ENCODE measurements around the gene NPR3. TPM values are rescaled to one million over a fixed set of nuclear protein-coding genes. Genes with fewer than 3 reads are reported as not detected.

Gene NPR3
- total and polyA plus RNA-seq, 8 donors, result 16.5 to 48.2 (median 37.0) TPM

GRCh38 chr5:32773944-32774343, 62.8 kb downstream of the NPR3 start:
- no peak for TF ChIP-seq CTCF (IDR thresholded peaks at IDR 0.05)
- H3K4me1 ChIP-seq, result no peaks in the 10 kb centered on the region
- H3K36me3 ChIP-seq, result no peaks in the 10 kb centered on the region
- no peaks in the 10 kb centered on the region for H3K27me3 ChIP-seq
- no peak for ATAC-seq
- H3K27ac ChIP-seq, result no peak overlapping the region
- no peaks in the 10 kb centered on the region for H3K9me3 ChIP-seq
- intact Hi-C loops (cut with DNase I), result no loop called here
- no peak overlapping the region for H3K4me3 ChIP-seq
- DNase-seq, result no peak

- Histone ChIP-seq H3K27me3 (no peaks in the 10 kb centered on the region), H3K27ac (no peak overlapping the region), H3K36me3 (no peaks in the 10 kb centered on the region), H3K4me3 (no peak overlapping the region), H3K9me3 (no peaks in the 10 kb centered on the region), H3K4me1 (no peaks in the 10 kb centered on the region)
- DNase-seq (no peak), ATAC-seq (no peak)
- TF ChIP-seq CTCF (IDR thresholded peaks at IDR 0.05), result no peak
- intact Hi-C loops (cut with DNase I), result no loop called here
These were observed 65.1 kb downstream of the NPR3 start for GRCh38 chr5:32776200-32776599.

- no peak for ATAC-seq
- DNase-seq, result no peak
- no peak overlapping the region for H3K27ac ChIP-seq
- H3K27me3 ChIP-seq, result no peaks in the 10 kb centered on the region
- H3K4me1 ChIP-seq, result no peaks in the 10 kb centered on the region
- no peak overlapping the region for H3K4me3 ChIP-seq
- no peaks in the 10 kb centered on the region for H3K9me3 ChIP-seq
- no peak for TF ChIP-seq CTCF (IDR thresholded peaks at IDR 0.05)
- intact Hi-C loops (cut with DNase I), result no loop called here
- no peaks in the 10 kb centered on the region for H3K36me3 ChIP-seq
These were observed 66.1 kb downstream of the NPR3 start for GRCh38 chr5:32777222-32777621.

- intact Hi-C loops (cut with DNase I), result no loop called here
- TF ChIP-seq CTCF (IDR thresholded peaks at IDR 0.05), result no peak
- Histone ChIP-seq H3K9me3 (no peaks in the 10 kb centered on the region), H3K27me3 (no peaks in the 10 kb centered on the region), H3K4me1 (no peaks in the 10 kb centered on the region), H3K4me3 (no peak overlapping the region), H3K36me3 (no peaks in the 10 kb centered on the region), H3K27ac (no peak overlapping the region)
- DNase-seq (no peak), ATAC-seq (no peak)
These were observed 66.6 kb downstream of the NPR3 start for GRCh38 chr5:32777733-32778132.

GRCh38 chr5:32778403-32778802, 67.3 kb downstream of the NPR3 start:
- intact Hi-C loops (cut with DNase I), result no loop called here
- DNase-seq, result no peak
- H3K27ac ChIP-seq, result no peak overlapping the region
- H3K27me3 ChIP-seq, result no peaks in the 10 kb centered on the region
- ATAC-seq, result no peak
- no peak for TF ChIP-seq CTCF (IDR thresholded peaks at IDR 0.05)
- H3K4me3 ChIP-seq, result no peak overlapping the region
- H3K36me3 ChIP-seq, result no peaks in the 10 kb centered on the region
- H3K4me1 ChIP-seq, result no peaks in the 10 kb centered on the region
- no peaks in the 10 kb centered on the region for H3K9me3 ChIP-seq

Measured in left lung (tissue), 10 donors.